A549 (cell line): ENCODE results near the gene CLEC2L. TPM values are rescaled to one million over a fixed set of nuclear protein-coding genes. Genes with fewer than 3 reads are reported as not detected.
A peak's percentile ranks its signal among the peaks of the same experiment; 100 is the strongest.

Experiments used
- ATAC-seq, 2 experiments: fragments of 200-7000 bp in 1 of 2; fragments of >200 bp in 1 of 2; cut with Nextera tagmentation in 1 of 2; cut with Tn5 transposase in 1 of 2; 3 replicates each; pipeline versions ENCODE4 v1.8.0 to v1.9.1; 2018 to 2020; ENCODE audit warnings: mild to moderate bottlenecking in 1 of 2, moderate library complexity in 1 of 2
- CTCF ChIA-PET: fragments of 300-600 bp; sonication (Branson Sonifier 250); formaldehyde crosslinking; extraction: SDS; loops from one replicate; lab custom pipeline; 2021; ENCODE audit warnings: antibody characterized with exemption, inconsistent platforms; lab: Yijun Ruan, JAX
- POLR2A ChIA-PET: fragments of 350-600 bp; formaldehyde crosslinking; extraction: SDS; loops from one replicate; lab custom pipeline; 2021; ENCODE audit warnings: antibody characterized with exemption, inconsistent platforms; lab: Yijun Ruan, JAX
- DNase-seq, 2 experiments: peaks; one replicate each; pipeline versions ENCODE4 v3.0.0 to v3.0.0-alpha.2; 2011 to 2016; ENCODE audit warnings: low read depth in 1 of 2, low spot score in 1 of 2
- FAIRE-seq: peaks from 2 replicates; lab custom pipeline; 2011; peaks lifted over from hg19 to GRCh38; lab: Jason Lieb, UNC
- H3K27ac ChIP-seq, 2 experiments: fragments of >200 bp; sonication (Bioruptor Twin); formaldehyde crosslinking; 3 replicates each; pipeline ENCODE4 v1.5.1; 2016 to 2017
- H3K4me1 ChIP-seq: fragments of >200 bp; sonication (Bioruptor Twin); formaldehyde crosslinking; 3 replicates; pipeline ENCODE4 v1.6.1; 2016
- H3K4me2 ChIP-seq: fragments of >200 bp; sonication (Bioruptor Twin); formaldehyde crosslinking; 3 replicates; pipeline ENCODE4 v1.6.1; 2016
- H3K4me3 ChIP-seq: fragments of >200 bp; sonication (Bioruptor Twin); formaldehyde crosslinking; 3 replicates; pipeline ENCODE4 v1.5.1; 2016
- H3K9me3 ChIP-seq: fragments of >200 bp; sonication (Bioruptor Twin); formaldehyde crosslinking; 3 replicates; pipeline ENCODE4 v1.6.1; 2016
- BHLHE40 ChIP-seq: IDR thresholded peaks from 2 replicates; pipeline ENCODE4 v1.6.1; 2012; ENCODE audit warnings: low read depth, low read length, inconsistent platforms
- CBX8 ChIP-seq: fragments of 200-600 bp; sonication (generic); IDR thresholded peaks from 2 replicates; pipeline ENCODE4 v1.6.1; 2016
- EHMT2 ChIP-seq: fragments of 200-600 bp; sonication (generic); IDR thresholded peaks from 2 replicates; pipeline ENCODE4 v1.6.1; 2016; ENCODE audit warnings: antibody characterized with exemption, low read depth, mild to moderate bottlenecking, moderate library complexity
- ELK1 ChIP-seq: fragments of 150-350 bp; IDR thresholded peaks from 2 replicates; pipeline ENCODE4 v1.6.1; 2014; ENCODE audit warnings: low read depth, mild to moderate bottlenecking, low read length
- EP300 ChIP-seq, 2 experiments: fragments of >200 bp; sonication (Bioruptor Twin); formaldehyde crosslinking; IDR thresholded peaks; 2 replicates in 1 of 2; 3 replicates in 1 of 2; pipeline ENCODE4 v1.6.1; 2016 to 2017
- ESRRA ChIP-seq: fragments of 150-350 bp; IDR thresholded peaks from 2 replicates; pipeline ENCODE4 v1.6.1; 2014; ENCODE audit warnings: mild to moderate bottlenecking, low read length, borderline replicate concordance
- FOSB ChIP-seq: fragments of 250-450 bp; sonication (Bioruptor Pico); IDR thresholded peaks from 2 replicates; pipeline ENCODE4 v1.5.0; 2020; ENCODE audit warnings: mild to moderate bottlenecking, moderate library complexity
- FOSL2 ChIP-seq, 2 experiments: fragments of 450-650 bp in 1 of 2; fragments of >200 bp in 1 of 2; sonication (Bioruptor Twin) in 1 of 2; formaldehyde crosslinking; IDR thresholded peaks; 2 replicates each; pipeline versions ENCODE4 v1.5.0 to v1.6.1; 2016 to 2020; ENCODE audit warnings: mild to moderate bottlenecking in 1 of 2, moderate library complexity in 1 of 2
- FOXS1 ChIP-seq: fragments of 250-450 bp; sonication (Bioruptor Pico); IDR thresholded peaks from 2 replicates; pipeline ENCODE4 v1.5.0; 2020; ENCODE audit warnings: mild to moderate bottlenecking, moderate library complexity
- HES2 ChIP-seq: fragments of >200 bp; sonication (Bioruptor Twin); formaldehyde crosslinking; IDR thresholded peaks from 2 replicates; pipeline ENCODE4 v1.6.1; 2016
- HMGXB4 ChIP-seq: fragments of 250-450 bp; sonication (Bioruptor Pico); IDR thresholded peaks from 2 replicates; pipeline ENCODE4 v1.5.0; 2021; ENCODE audit warnings: mild to moderate bottlenecking, moderate library complexity, borderline replicate concordance
- MYC ChIP-seq: IDR thresholded peaks from 2 replicates; pipeline ENCODE4 v1.6.1; 2012; ENCODE audit warnings: mild to moderate bottlenecking, inconsistent platforms, low read length, improper control_type of control experiment, borderline replicate concordance
- NR3C1 ChIP-seq: fragments of >200 bp; sonication (Bioruptor Twin); formaldehyde crosslinking; IDR thresholded peaks from 3 replicates; pipeline ENCODE4 v1.6.1; 2017
- PHF8 ChIP-seq: fragments of 200-600 bp; sonication (generic); IDR thresholded peaks from 2 replicates; pipeline ENCODE4 v1.6.1; 2016; ENCODE audit warnings: low read depth, mild to moderate bottlenecking, antibody characterized with exemption, moderate library complexity, borderline replicate concordance
- POLR2A ChIP-seq: IDR thresholded peaks from 2 replicates; pipeline ENCODE4 v1.6.1; 2012; ENCODE audit warnings: mild to moderate bottlenecking, low read length
- RFX5 ChIP-seq: fragments of 450-650 bp; IDR thresholded peaks from 2 replicates; pipeline ENCODE4 v1.7.1; 2014; ENCODE audit warnings: antibody characterized with exemption, mild to moderate bottlenecking, moderate library complexity
- SREBF2 ChIP-seq: fragments of 450-650 bp; IDR thresholded peaks from 2 replicates; pipeline ENCODE4 v1.6.1; 2014; ENCODE audit warnings: mild to moderate bottlenecking, moderate library complexity
- TP53 ChIP-seq: fragments of 250-450 bp; sonication (Bioruptor Pico); IDR thresholded peaks from 2 replicates; pipeline ENCODE4 v1.5.0; 2021; ENCODE audit warnings: mild to moderate bottlenecking, moderate library complexity
- USF2 ChIP-seq: fragments of 450-650 bp; IDR thresholded peaks from 2 replicates; pipeline ENCODE4 v1.6.1; 2014; ENCODE audit warnings: antibody characterized with exemption
- ZFP36 ChIP-seq: fragments of 450-650 bp; IDR thresholded peaks from 2 replicates; pipeline ENCODE4 v1.6.1; 2014; ENCODE audit warnings: borderline replicate concordance; ENCODE audit not compliant: partially characterized antibody
- WGBS: methylation state at CpG from one replicate; pipeline ENCODE4 v1.1.6; 2017; ENCODE audit errors: missing lambda C conversion rate; 5-methylcytosine and 5-hydroxymethylcytosine counted together
- polyA plus RNA-seq, 4 experiments: library from polyadenylated mRNA; depleted of rRNA in 3 of 4; stranded (reverse); fragments of >200 nt; fragmentation: RNase III in 1 of 4; extraction: RNeasy Plus Mini Kit Qiagen cat#74134 plus additional on column Dnase treatment in 1 of 4; gene quantifications; 2 replicates in 3 of 4; 3 replicates in 1 of 4; pipeline ENCODE4 v1.2.3, GENCODE V29; 2011 to 2017
- TF ChIP-seq, protein P1 (sequence below): IDR thresholded peaks from 2 replicates; pipeline ENCODE4 v1.6.1; 2012
- TF ChIP-seq, protein P2 (sequence below): fragments of 200-600 bp; sonication (generic); IDR thresholded peaks from 2 replicates; pipeline ENCODE4 v1.6.1; 2016; ENCODE audit warnings: antibody characterized with exemption, mild to moderate bottlenecking, moderate library complexity

CLEC2L gene
- polyA plus RNA-seq, 2 of the 4 experiments (the other 2 are of a cell fraction), result 0.28 TPM; not detected in 1

DNA sequence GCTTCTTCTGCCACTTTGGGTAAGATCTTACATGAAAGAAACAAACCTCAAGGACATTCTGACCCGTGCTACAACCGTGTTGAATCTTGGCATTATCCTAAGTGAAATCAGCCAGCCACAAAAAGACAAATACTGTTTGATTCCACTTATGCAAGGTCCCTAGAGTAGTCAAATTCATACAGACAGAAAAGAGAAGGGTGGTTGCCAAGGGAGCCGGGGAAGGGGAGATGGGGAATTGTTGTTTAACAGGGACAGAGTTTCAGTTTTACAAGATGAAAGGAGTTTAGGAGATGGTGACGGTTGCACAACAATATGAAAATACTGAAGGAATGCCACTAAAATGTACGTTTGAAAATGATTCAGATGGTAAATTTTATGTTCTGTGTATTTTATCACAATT, 12.2 kb upstream of the CLEC2L start:
- H3K4me1 ChIP-seq, result no peaks in the 10 kb centered on the region
- H3K27ac ChIP-seq, result no peak overlapping the region
- TF ChIP-seq BHLHE40, result no peak
- TF ChIP-seq HES2, result no peak
- TF ChIP-seq FOSL2 (IDR thresholded peaks at IDR 0.05), result no peak
- no peak for TF ChIP-seq FOSL2 (CRISPR knock-in tag; IDR thresholded peaks at IDR 0.05)
- TF ChIP-seq MYC, result no peak
- TF ChIP-seq ZFP36, result no peak
- ChIA-PET CTCF (interaction anchor here (0.6 to 1.2 kb wide), 4 partner anchors 9 to 494 kb away, joined by 3 to 4 read pairs (median 4); no protein-coding TSS in a partner anchor), POLR2A (no interaction called here)
- WGBS, result 68% methylated on average over 5 of the region's 5 CpGs
- H3K4me3 ChIP-seq, result no peak overlapping the region
- no peak overlapping the region for H3K4me2 ChIP-seq
- no peaks in the 10 kb centered on the region for H3K9me3 ChIP-seq
- ATAC-seq, result no peak
- FAIRE-seq, result no peak
- DNase-seq, result no peak

DNA sequence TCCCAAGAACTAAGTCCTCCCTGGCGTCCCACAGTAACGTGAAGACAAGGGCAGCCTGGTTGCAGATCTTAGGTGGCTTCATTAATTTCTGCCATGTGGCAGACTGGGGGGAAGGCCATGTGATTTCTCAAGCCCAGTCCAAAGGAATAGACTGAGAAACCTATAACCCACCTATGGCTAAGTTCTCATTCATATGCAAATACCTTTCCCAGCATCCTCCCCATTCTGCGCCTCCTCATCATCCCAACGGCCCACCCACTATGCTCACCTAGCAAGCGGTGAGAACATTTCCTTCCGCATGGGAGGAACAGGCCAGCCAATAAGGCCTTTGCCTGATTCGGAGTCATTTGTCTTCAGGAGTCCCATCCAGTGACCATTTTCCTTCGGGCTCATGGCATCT, 8.2 kb upstream of the CLEC2L start:
- no peaks in the 10 kb centered on the region for H3K4me1 ChIP-seq
- H3K4me2 ChIP-seq, result no peak overlapping the region
- no peak for ATAC-seq
- H3K9me3 ChIP-seq, result no peaks in the 10 kb centered on the region
- POLR2A ChIA-PET, result no interaction called here
- WGBS, result 83% methylated on average over 8 of the region's 8 CpGs
- H3K27ac ChIP-seq, result no peak overlapping the region
- no peak for DNase-seq
- no peak for FAIRE-seq
- CTCF ChIA-PET, result interaction anchor here (1.0 kb wide), 1 partner anchor 15 kb away, joined by 5 read pairs; no protein-coding TSS in a partner anchor
- no peak overlapping the region for H3K4me3 ChIP-seq
- TF ChIP-seq, protein P1, sequence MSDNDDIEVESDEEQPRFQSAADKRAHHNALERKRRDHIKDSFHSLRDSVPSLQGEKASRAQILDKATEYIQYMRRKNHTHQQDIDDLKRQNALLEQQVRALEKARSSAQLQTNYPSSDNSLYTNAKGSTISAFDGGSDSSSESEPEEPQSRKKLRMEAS, result no peak
- TF ChIP-seq RFX5, result no peak

DNA sequence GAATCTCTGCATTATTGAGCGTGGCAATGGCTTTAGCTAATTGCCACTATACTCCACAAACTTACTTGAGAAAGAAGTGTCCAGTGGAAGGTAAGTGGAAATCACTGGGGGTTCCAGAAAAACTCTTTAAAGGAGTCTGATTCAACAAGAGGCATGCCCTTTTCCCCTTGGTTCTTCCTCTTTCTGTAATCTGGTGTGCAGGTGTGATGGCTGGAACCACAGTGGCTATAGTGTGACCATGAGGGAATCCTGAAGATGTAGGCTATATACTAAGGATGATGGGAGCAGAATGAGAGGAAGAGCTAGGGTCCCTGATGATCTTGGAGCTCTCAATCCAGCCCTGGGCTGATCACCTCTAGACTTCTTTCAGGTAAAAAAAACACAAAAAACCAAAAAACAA, 2.0 kb upstream of the CLEC2L start:
- DNase-seq (no peak), ATAC-seq (no peak), FAIRE-seq (no peak)
- Histone ChIP-seq H3K4me3 (no peak overlapping the region), H3K4me2 (no peak overlapping the region), H3K27ac (no peak overlapping the region), H3K9me3 (no peaks in the 10 kb centered on the region), H3K4me1 (no peaks in the 10 kb centered on the region)
- CTCF ChIA-PET, result interaction anchor here (1.0 kb wide), 1 partner anchor 87 kb away, joined by 3 read pairs; no protein-coding TSS in a partner anchor
- no peak for TF ChIP-seq ELK1
- POLR2A ChIA-PET, result interaction anchor here (0.6 kb wide), 1 partner anchor 13 kb away, joined by 3 read pairs; no protein-coding TSS in a partner anchor
- WGBS, result 0% methylated on average over 1 of the region's 1 CpG

DNA sequence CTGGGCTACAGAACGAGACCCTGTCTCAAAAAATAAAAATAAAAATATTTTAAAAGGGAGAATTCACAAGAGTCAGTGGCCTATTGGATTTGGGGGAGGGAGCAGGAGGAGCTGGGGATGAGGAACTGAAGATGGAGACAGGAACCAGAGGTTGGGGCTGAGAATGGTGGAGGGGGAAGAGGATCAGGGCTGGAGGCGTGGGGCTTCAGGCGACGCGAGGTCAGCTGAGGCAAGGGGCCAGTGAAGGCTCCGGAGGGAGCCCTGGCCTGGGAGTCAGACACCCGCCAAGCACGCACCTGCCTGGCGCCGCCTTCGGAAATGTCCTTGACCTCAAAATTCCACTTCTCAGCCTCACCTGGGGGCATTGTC, 671 bp upstream of the CLEC2L start:
- Histone ChIP-seq H3K9me3 (no peaks in the 10 kb centered on the region), H3K4me2 (peak overlapping the region; percentile 95), H3K4me3 (peak overlapping the region; percentile 47; the same call in 2 of the 3 replicates), H3K4me1 (no peaks in the 10 kb centered on the region), H3K27ac (no peak overlapping the region)
- WGBS, result 67% methylated on average over 11 of the region's 11 CpGs
- FAIRE-seq (no peak), DNase-seq (no peak), ATAC-seq (peak in 1 of 2 experiments; percentile 13; a peak in 3 of 6 replicates)
- CTCF ChIA-PET, result no interaction called here
- POLR2A ChIA-PET, result no interaction called here
- TF ChIP-seq EHMT2 (no peak), FOSB (CRISPR knock-in tag) (no peak), PHF8 (no peak), HES2 (no peak), CBX8 (no peak), NR3C1 (no peak), ESRRA (no peak), TP53 (CRISPR knock-in tag) (no peak), SREBF2 (no peak), HMGXB4 (CRISPR knock-in tag) (no peak), POLR2A (no peak), FOXS1 (no peak), EP300 (IDR thresholded peaks at IDR 0.05) (no peak), USF2 (no peak)
- TF ChIP-seq, protein P2, sequence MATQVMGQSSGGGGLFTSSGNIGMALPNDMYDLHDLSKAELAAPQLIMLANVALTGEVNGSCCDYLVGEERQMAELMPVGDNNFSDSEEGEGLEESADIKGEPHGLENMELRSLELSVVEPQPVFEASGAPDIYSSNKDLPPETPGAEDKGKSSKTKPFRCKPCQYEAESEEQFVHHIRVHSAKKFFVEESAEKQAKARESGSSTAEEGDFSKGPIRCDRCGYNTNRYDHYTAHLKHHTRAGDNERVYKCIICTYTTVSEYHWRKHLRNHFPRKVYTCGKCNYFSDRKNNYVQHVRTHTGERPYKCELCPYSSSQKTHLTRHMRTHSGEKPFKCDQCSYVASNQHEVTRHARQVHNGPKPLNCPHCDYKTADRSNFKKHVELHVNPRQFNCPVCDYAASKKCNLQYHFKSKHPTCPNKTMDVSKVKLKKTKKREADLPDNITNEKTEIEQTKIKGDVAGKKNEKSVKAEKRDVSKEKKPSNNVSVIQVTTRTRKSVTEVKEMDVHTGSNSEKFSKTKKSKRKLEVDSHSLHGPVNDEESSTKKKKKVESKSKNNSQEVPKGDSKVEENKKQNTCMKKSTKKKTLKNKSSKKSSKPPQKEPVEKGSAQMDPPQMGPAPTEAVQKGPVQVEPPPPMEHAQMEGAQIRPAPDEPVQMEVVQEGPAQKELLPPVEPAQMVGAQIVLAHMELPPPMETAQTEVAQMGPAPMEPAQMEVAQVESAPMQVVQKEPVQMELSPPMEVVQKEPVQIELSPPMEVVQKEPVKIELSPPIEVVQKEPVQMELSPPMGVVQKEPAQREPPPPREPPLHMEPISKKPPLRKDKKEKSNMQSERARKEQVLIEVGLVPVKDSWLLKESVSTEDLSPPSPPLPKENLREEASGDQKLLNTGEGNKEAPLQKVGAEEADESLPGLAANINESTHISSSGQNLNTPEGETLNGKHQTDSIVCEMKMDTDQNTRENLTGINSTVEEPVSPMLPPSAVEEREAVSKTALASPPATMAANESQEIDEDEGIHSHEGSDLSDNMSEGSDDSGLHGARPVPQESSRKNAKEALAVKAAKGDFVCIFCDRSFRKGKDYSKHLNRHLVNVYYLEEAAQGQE, result no peak
